ENCODE data around the gene GNAI2. TPM values are rescaled to one million over a fixed set of nuclear protein-coding genes. Genes with fewer than 3 reads are reported as not detected.
"Not testable (repeated sequence)": the region's sequence is repeated elsewhere in the genome, so short reads cannot be mapped to it uniquely, and the experiment has no call there.

GNAI2 gene
- total RNA-seq, 1 experiment from 2014 or later = 403 TPM

DNA sequence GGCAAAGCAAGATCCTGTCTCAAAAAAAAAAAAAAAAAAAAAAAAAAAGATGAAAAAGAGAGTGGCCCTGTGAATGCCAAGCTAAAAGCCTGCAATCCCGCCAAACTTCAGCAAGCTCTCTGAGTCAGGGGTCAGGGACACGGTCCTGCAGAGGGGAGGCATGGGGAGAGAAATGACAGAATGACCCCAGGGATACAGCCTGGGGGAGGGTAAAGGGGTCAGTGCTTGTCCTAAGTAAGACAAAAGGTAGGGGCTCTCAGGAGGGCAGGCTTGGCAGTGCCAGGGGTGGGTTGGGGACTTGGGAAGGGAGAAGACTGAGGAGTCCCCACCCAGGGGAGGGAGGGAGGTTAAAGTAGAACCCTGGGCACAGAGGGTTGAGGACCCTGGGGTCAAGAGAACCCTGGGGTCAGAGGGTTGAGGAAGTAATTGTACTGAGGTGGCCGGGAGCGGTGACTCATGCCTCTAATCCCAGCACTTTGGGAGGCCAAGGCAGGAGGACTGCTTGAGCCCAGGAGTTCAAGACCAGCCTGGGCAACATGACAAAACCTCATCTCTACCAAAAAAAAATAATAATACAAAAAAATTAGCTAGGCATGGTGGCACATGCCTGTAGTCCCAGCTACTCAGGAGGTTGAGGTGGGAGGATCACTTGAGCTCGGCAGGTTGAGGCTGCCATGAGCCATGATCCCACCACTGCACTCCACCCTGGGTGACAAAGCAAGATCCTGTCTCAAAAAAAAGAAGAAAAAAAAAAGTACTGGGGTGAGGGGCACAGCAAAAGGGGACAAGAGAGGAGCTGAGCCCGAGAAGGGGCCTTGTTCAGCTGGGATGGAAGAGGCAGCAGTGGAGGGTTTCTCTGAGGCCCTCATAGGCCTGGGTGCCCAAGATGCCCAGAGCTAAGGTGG, 27.7 kb downstream of the GNAI2 start:
- DNase-seq (ENCODE audit: low read depth) = no peak

DNA sequence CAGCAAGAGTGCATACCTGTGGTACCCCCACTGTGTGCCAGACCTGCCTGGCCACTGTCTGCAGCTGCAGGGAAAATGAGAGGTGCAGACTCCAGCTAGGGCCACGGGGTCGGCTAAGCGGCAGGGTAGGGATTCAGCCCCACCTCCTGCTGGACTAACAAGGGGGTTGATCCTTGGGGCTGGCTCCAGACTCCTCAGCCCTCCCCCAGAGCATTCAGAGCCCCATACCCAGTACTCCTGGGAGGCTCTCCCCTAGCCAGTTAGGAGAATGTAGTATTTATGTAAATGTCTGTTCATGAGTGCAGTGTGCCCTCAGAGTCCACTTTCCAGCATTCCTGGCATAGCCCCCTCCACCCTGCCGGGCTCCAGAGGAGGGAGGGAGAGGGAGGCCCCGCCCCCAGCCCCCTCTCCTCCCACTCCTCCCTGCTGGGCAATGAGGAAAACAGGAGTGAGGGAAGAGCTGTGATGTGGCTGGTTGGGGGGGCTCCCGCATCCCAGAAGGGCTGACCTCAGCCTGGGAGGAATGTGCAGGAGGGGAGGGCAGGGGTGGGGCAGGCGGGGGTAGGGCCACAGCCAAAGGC, 28.5 kb downstream of the GNAI2 start:
- DNase-seq (ENCODE audit: low read depth) = peak; percentile 84

DNA sequence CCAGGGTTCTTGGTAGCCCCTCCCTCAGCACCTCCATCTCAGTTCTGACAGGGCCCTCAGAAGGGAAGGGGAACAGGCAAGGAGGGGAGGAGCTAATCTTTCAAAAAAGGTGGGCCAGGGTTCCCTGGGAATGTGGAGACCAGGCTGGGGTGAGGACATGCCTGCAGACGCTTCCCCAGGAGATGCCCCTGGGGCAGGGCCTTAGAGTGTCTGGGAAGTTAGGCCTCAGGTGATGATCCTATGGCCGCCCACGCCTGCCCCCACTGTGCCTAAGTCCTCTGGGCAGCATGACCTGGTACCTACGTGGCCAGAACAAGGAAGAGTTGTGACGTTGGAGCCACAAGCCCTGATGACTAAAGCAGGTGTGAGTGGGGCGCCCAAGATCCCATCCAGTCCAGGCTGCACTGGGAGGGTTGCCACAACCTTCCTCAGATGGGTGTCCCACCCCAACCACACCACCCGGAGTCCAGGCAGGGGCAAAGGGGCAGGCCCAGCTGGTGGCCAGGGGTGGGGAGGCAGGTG, 29.0 kb downstream of the GNAI2 start:
- DNase-seq (ENCODE audit: low read depth) = no peak

DNA sequence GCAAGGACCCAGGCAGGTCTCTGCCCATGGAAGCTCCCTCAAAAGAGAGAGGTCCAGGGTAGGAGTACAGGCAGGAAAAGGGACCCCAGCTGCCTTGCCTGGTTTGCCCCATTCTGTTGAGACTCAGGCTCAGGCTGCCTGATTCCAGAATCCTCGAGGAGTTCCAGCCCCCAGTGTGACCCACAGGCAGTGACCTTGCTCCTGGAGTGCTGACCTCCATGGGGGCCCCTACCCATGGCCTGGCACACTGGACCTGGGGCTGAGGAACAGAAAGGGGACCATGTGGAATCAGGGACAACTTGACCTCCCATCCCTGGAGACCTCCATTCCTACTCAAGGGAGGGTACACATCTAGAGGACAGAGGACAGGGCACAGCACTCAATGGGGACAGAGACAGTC, 29.6 kb downstream of the GNAI2 start:
- no peak for DNase-seq (ENCODE audit: low read depth)

DNA sequence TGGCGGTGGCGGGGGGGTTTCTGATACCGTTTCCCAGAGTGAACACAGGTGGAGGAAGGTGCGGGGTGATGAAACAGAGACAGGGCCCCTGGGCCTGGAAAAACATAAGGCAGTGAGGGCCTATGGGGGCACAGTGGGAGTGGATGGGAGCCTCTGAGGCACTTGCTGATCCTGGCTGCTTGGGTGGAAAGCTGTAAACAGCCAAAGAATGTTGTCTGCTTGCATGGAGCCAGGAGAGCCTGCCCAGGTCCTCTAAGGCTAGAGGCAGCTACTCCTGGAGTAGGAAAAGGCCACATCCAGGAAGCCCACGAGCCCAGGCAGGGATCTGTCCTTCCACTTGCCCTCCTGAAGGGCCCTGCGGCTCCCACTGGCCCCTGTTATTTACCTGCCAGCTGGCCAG, 30.0 kb downstream of the GNAI2 start:
- DNase-seq (ENCODE audit: low read depth) = no peak

DNA sequence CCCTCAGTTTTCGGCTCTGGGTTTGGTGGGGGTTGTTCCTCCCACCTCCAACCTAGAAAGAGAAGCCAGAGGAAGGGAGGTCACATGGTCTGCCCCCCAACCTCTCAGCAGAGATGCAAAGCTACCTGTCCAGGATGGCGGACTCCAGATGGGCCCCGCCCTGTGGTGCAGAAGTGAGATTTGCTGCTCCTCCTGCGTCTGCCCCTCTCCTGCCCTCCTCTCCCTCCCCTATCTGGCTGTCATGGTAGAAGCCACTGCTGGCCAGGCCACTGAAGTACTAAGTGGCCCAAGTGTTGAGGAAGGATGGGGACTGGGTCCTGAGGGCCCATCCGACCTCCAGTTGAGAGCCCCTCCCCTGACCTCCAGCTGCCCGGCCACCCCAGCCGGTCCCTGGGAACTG, 30.8 kb downstream of the GNAI2 start:
- no peak for DNase-seq (ENCODE audit: low read depth)

DNA sequence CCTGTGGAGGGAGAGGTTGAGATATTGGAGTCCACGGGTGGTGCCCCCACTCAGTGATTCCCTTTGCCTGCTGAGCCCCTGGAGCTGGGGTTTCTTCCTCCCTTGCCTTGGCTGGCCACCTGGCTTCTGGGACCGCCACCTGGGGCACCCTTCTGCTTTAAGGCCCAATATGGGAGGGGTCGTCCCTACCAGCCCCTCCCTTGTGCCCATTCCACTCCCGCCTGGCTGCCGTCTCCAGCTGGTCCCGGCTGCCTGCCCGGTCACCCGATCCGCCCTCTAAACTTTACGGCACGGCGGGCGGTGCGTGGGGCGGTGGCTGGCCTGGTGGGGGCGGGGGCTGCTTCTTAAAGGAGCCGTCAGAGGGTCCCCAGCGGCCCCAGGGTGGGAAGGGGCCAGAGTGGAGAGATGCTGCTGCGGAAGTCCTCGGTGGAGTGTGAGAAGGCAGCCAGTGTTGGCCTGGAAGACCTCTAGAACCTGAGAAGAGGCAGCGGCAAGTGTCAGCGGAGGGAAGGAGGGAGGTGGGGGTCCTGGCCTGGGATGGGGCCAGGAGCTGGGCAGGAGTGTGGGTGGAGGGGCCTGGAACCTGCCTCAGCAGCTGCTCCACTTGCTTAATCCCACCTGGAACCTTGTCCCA, 31.4 kb downstream of the GNAI2 start:
- DNase-seq (ENCODE audit: low read depth) = no peak

DNA sequence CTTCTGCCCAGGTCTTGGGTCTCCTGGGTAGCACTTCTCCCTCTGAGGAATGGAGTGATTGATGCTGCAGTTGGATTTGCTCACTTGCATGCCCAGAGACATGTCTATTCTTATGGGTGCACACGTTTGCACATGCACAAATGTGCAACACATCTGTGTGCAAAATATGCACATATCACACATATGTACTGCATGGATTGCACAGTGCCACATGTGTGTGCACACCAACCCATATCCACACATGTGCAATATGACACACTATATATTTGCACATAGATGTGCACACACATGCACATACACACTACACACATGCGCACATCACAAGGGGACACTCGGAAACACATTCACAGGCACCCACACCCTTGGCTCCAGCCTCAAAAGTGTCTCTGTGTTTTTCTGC, 32.3 kb downstream of the GNAI2 start:
- DNase-seq (ENCODE audit: low read depth) = no peak

DNA sequence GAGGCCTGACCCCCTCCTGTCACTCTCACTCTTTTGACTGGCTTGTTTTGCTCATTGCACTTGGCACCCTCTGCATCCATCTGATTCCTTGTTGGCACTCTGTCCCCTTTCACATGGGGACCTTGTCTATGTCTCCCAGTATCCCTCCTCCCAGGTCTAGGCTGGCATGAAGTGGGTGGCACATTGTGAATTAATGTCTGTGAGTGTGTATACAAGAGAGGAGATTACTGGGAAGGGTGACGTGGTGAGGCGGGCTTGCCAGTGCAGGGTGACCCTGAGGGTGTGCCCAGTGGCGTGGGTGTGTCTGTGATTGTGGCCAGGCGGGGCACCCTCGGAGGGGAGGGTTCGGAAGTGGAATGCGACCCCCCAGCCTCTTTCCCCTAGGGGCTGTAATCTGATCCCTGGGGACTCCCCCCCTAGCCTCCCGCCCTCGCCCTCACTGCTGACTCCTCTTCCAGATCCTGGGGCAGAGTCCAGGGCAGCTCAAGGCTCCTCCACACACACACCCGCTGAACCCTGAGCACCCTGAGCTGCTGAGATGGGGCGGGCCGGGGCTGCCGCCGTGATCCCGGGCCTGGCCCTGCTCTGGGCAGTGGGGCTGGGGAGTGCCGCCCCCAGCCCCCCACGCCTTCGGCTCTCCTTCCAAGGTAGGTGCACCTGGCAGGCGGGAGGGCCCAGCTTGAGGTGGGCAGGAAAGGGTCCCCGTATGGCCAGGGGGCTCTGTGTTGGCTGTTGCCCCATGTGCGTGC, 32.9 kb downstream of the GNAI2 start, which contains the start of gene SEMA3B:
Gene SEMA3B (plus strand): TSS at position 445 of the 749 bp plus-strand sequence. CDS start 94 bp downstream, at position 539.
- DNase-seq (ENCODE audit: low read depth) = peak; percentile 71

DNA sequence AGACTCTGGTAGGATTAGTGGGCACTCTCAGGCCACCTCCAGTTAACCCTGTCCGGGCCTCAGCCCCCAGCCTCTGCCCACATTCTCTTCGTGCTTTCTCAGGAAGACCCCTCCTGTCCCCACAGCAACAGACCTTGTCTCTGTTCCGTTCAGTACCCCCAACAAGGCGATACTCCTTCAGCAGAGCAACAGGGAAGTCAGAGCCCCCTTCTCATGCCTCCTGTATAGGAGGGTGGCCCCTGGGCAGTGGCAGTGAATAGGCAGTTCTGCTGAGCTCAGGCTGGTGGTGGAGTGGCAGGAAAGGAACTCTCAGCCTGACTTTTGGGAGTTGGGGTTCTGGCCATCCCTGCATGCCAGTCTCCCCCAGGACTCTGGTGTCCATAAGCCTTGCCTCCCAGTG, 33.5 kb downstream of the GNAI2 start:
- DNase-seq (ENCODE audit: low read depth) = no peak

DNA sequence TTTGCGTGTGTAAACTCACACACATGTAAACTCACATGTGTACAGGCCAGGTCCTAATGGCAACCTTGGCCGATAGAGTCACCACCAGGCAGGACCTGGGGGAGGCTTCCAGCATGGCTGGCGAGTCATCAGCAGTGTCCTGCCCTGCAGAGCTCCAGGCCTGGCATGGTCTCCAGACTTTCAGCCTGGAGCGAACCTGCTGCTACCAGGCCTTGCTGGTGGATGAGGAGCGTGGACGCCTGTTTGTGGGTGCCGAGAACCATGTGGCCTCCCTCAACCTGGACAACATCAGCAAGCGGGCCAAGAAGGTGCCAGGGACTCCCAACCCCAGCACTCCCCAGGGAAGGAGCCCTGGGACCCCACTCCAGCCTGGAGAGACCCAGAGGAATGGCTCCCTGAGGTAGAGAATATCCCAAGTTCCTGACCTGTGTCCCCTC, 34.0 kb downstream of the GNAI2 start:
- peak; percentile 54 for DNase-seq (ENCODE audit: low read depth)

DNA sequence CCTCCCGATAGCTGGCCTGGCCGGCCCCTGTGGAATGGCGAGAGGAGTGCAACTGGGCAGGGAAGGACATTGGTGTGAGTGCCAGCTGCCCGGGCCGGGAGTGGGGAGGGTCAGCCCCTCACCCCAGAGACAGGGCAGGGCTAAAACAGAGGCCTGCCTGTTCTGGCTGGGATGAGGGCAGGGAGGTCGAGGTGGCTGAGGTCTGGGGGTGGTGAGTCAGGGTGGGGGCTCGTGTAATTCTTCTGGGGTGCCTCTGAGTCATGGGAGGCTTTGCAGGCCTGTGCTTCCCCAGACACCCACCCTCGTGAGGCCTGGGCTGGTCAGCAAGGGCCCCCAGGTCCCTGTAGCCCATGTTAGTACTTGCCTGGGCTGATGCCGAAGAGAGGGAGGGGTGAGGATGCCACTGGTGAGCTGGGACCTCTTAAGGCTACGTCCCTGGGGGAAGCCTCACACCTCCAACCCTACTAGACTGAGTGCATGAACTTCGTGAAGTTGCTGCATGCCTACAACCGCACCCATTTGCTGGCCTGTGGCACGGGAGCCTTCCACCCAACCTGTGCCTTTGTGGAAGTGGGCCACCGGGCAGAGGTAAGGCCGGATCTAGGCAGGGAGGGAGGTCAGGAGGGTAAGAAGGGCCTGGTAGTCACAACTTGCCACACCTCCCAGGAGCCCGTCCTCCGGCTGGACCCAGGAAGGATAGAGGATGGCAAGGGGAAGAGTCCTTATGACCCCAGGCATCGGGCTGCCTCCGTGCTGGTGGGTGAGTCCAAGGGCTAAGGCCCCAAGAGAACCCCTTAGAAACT, 34.6 kb downstream of the GNAI2 start:
- peak; percentile 34 for DNase-seq (ENCODE audit: low read depth)

DNA sequence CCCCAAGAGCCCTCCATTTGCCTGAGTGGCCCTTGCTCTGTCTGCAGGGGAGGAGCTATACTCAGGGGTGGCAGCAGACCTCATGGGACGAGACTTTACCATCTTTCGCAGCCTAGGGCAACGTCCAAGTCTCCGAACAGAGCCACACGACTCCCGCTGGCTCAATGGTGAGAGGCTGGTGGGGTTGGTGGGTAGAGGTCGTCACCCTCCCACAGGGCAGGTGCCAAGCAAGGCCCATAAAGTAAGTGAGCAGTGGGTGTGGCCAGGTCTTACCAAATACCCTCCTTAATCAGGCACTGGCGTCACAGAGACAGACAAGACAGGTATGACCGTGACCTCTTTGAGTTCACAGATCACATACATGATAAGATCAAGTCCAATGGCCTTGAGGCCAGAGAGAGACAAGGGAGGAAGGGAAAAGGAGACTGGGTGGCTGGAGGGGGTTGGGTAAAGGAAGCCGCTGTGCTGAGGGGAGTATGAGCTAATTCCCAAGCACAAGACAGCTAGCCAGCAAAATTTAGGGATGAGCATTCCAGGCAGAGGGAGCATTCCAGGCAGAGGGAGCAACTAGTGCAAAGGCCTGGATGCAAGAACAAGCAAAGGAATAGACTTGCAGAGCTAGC, 35.4 kb downstream of the GNAI2 start:
- no peak for DNase-seq (ENCODE audit: low read depth)

DNA sequence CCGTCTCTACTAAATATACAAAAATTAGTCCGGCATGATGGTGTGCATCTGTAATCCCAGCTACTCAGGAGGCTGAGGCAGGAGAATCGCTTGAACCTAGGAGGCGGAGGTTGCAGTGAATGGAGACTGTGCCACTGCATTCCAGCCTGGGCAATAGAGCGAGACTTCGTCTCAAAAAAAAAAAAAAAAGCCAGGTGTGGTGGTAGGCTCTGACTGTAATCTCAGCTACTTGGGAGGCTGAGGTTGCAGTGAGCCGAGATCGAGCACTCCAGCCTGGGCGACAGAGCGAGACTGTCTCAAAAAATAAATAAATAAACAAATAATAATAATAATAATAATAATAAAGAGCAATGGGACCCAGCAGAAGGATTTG, 36.5 kb downstream of the GNAI2 start:
- DNase-seq (ENCODE audit: low read depth) = not testable (repeated sequence)

DNA sequence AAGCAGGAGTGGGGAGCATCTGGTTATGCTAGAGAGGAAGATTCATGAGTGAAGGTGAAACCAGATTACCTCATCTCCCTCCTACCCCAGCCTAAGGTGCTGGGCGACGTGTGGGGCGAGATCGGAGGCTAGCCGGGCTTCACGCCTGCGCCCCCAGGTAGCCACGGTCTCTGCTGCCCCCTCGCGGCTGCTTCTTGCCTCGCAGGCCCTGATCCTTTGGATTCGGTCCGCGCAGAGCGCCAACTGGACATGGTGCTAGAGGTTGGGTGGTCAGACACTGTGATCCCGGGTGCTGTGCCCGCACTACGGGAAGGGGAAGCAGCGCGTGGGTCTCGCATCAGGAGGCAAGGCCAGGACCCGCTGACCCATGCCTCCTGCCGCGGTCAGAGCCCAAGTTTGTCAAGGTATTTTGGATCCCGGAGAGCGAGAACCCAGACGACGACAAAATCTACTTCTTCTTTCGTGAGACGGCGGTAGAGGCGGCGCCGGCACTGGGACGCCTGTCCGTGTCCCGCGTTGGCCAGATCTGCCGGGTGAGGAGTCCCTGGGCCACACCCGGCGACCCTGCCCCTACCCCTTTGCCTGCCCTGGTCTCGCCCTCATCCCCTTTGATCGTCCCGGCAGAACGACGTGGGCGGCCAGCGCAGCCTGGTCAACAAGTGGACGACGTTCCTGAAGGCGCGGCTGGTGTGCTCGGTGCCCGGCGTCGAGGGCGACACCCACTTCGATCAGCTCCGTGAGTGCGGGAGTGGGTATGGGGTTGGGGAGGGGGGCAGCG, 37.1 kb downstream of the GNAI2 start:
- peak; percentile 78 for DNase-seq (ENCODE audit: low read depth)

DNA sequence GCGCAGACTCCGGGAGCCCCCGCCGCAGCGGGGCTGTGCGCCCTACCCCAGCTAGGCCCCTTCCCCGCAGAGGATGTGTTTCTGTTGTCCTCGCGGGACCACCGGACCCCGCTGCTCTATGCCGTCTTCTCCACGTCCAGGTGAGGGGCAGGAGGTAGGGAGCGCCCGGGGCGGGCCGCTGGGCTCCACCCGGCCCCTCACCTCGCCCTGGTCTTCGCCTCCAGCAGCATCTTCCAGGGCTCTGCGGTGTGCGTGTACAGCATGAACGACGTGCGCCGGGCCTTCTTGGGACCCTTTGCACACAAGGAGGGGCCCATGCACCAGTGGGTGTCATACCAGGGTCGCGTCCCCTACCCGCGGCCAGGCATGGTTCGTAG, 37.7 kb downstream of the GNAI2 start:
- DNase-seq (ENCODE audit: low read depth) = no peak

DNA sequence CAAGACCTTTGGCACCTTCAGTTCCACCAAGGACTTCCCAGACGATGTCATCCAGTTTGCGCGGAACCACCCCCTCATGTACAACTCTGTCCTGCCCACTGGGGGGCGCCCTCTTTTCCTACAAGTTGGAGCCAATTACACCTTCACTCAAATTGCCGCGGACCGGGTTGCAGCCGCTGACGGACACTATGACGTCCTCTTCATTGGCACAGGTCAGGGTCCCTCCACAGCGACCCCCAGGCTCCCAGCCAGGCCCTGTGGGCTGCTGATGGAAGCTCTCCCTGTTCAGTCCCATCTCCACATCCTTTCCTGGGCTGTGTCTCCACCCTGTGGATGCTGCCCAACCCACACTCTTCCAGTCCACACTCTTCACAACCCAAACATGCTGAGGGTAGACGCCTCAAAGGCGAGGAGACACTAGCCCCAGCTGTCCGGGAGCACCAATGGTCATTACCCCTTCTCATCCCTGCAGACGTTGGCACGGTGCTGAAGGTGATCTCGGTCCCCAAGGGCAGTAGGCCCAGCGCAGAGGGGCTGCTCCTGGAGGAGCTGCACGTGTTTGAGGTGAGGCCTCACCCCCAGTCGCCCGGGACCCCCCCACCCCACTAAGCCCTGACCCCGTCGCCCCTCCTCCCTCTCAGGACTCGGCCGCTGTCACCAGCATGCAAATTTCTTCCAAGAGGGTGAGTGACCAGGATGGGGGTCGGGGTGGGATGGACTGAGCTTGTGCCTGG, 38.5 kb downstream of the GNAI2 start:
- peak; percentile 52 for DNase-seq (ENCODE audit: low read depth)

DNA sequence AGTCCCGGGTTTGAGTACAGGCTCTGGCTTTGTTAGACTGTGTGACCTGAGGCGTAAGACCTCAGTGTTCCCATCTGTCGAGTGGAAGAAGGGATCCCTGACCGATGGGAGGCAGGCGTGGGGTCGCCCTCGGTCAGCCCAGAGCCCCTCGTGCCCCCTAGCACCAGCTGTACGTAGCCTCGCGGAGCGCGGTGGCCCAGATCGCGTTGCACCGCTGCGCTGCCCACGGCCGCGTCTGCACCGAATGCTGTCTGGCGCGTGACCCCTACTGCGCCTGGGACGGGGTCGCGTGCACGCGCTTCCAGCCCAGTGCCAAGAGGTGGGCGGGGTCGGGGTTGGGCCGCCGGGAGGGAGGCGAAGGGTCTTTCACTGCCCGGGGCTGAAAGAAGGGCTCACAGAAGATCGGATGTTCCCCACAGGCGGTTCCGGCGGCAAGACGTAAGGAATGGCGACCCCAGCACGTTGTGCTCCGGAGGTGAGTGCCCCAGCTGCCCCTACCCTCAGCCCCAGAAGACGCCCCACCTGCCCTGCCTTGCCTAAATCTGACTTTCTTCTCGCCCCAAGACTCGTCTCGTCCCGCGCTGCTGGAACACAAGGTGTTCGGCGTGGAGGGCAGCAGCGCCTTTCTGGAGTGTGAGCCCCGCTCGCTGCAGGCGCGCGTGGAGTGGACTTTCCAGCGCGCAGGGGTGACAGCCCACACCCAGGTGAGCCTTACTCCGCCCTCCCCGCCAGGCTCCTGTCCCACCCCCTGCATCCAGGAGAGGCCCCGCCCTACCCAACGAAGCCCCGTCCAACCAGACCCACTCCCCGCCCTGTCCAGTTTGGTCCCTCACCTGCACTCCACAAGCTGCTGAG, 39.4 kb downstream of the GNAI2 start:
- DNase-seq (ENCODE audit: low read depth) = no peak

Measured in HT1080 (cell line).